ENCODE measurements around the gene GPRIN2. TPM values are rescaled to one million over a fixed set of nuclear protein-coding genes. Genes with fewer than 3 reads are reported as not detected.
"Not testable (repeated sequence)": the region's sequence is repeated elsewhere in the genome, so short reads cannot be mapped to it uniquely, and the experiment has no call there.

GPRIN2 gene
- total and polyA plus RNA-seq, 2 donors from 2014 or later: 8.5 to 12.6 TPM

DNA sequence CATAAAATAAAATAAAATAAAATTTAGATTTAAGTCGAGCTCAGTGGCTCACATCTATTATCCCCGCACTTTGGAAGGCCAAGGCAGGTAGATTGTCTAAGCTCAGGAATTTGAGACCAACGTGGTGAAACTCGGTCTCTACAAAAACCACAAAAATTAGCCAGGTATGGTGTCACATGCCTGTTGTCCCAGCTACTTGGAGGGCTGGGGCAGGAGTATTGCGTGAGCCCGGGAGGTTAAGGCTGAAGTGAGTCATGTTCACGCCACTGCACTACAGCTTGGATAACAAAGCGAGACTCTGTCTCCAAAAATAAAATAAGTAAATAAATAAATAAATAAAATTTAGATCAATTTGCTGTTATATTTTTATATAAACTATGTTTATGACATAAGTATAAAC lies 34.6 kb upstream of the GPRIN2 start:
- DNase-seq; H3K9me3 ChIP-seq (ENCODE audit: control insufficient read depth in 2 of 3, insufficient read depth in 1 of 3, low read length in 3 of 3); H3K9ac ChIP-seq (ENCODE audit: low read length in 3 of 3); intact Hi-C loops (cut with DNase I); H3K36me3 ChIP-seq (ENCODE audit: control insufficient read depth in 2 of 3, insufficient read depth in 3 of 3, low read length in 3 of 3); H3K27me3 ChIP-seq (ENCODE audit: control insufficient read depth, insufficient read depth, low read length); H3K4me1 ChIP-seq (ENCODE audit: control insufficient read depth in 2 of 3, insufficient read depth in 2 of 3, low read depth in 1 of 3, low read length in 3 of 3); FAIRE-seq; H3K4me3 ChIP-seq (ENCODE audit: low read length in 3 of 3); H3K27ac ChIP-seq (ENCODE audit: low read depth in 2 of 2, low read length in 2 of 2): not testable (repeated sequence)

- intact Hi-C loops (cut with DNase I); H3K9me3 ChIP-seq (ENCODE audit: control insufficient read depth in 2 of 3, insufficient read depth in 1 of 3, low read length in 3 of 3); H3K4me1 ChIP-seq (ENCODE audit: control insufficient read depth in 2 of 3, insufficient read depth in 2 of 3, low read depth in 1 of 3, low read length in 3 of 3); H3K4me3 ChIP-seq (ENCODE audit: low read length in 3 of 3); H3K9ac ChIP-seq (ENCODE audit: low read length in 3 of 3); FAIRE-seq; DNase-seq; H3K36me3 ChIP-seq (ENCODE audit: control insufficient read depth in 2 of 3, insufficient read depth in 3 of 3, low read length in 3 of 3); H3K27ac ChIP-seq (ENCODE audit: low read depth in 2 of 2, low read length in 2 of 2); H3K27me3 ChIP-seq (ENCODE audit: control insufficient read depth, insufficient read depth, low read length): not testable (repeated sequence)
Measured at GRCh38 chr10:46589589-46589988, 33.1 kb upstream of the GPRIN2 start.

DNA sequence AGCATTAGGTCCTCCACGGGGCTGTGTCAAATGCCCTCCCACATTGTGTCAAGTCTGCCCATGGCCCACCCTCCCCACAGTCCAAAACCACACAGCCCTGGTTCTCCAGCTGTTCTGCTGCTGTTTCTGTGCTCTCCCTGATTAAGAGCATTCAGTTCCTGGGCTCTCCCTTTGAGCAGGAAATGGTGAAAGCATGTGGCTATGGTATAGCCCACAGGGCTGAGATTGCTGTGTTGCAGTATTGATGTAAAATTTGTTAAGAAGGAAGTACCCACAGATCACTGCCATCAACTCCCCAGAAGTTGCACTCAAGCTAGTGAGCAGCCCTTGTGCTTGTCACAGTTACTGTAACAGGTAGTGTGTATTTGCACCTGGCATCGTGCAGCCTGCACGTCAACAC lies 31.8 kb upstream of the GPRIN2 start:
- H3K27me3 ChIP-seq (ENCODE audit: control insufficient read depth, insufficient read depth, low read length); H3K36me3 ChIP-seq (ENCODE audit: control insufficient read depth in 2 of 3, insufficient read depth in 3 of 3, low read length in 3 of 3); H3K4me1 ChIP-seq (ENCODE audit: control insufficient read depth in 2 of 3, insufficient read depth in 2 of 3, low read depth in 1 of 3, low read length in 3 of 3); H3K9ac ChIP-seq (ENCODE audit: low read length in 3 of 3); DNase-seq; intact Hi-C loops (cut with DNase I); H3K27ac ChIP-seq (ENCODE audit: low read depth in 2 of 2, low read length in 2 of 2); H3K9me3 ChIP-seq (ENCODE audit: control insufficient read depth in 2 of 3, insufficient read depth in 1 of 3, low read length in 3 of 3); FAIRE-seq; H3K4me3 ChIP-seq (ENCODE audit: low read length in 3 of 3): not testable (repeated sequence)

DNA sequence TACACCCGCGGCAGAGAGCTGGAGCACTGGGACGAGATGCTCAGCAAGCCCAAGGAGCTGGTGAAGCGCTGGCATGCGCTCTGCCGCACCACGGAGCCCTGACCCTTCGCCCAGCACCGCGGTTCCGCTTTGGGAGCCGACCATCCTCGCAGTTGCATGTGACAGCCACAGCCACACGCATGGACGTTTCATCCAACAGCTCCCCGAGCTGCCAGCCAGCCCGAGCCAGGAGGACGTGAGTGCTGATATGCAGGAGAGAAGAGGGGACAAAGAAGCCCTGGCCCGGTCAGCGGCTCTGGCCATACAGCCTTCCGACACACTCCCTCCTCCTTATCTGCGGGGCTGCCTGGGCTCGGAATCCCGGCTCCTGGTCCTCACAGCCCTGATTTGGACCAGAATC lies 31.1 kb upstream of the GPRIN2 start:
- H3K4me3 ChIP-seq (ENCODE audit: low read length in 3 of 3); H3K9me3 ChIP-seq (ENCODE audit: control insufficient read depth in 2 of 3, insufficient read depth in 1 of 3, low read length in 3 of 3); H3K9ac ChIP-seq (ENCODE audit: low read length in 3 of 3); H3K36me3 ChIP-seq (ENCODE audit: control insufficient read depth in 2 of 3, insufficient read depth in 3 of 3, low read length in 3 of 3); H3K27me3 ChIP-seq (ENCODE audit: control insufficient read depth, insufficient read depth, low read length); H3K27ac ChIP-seq (ENCODE audit: low read depth in 2 of 2, low read length in 2 of 2); intact Hi-C loops (cut with DNase I); FAIRE-seq; H3K4me1 ChIP-seq (ENCODE audit: control insufficient read depth in 2 of 3, insufficient read depth in 2 of 3, low read depth in 1 of 3, low read length in 3 of 3); DNase-seq: not testable (repeated sequence)

DNA sequence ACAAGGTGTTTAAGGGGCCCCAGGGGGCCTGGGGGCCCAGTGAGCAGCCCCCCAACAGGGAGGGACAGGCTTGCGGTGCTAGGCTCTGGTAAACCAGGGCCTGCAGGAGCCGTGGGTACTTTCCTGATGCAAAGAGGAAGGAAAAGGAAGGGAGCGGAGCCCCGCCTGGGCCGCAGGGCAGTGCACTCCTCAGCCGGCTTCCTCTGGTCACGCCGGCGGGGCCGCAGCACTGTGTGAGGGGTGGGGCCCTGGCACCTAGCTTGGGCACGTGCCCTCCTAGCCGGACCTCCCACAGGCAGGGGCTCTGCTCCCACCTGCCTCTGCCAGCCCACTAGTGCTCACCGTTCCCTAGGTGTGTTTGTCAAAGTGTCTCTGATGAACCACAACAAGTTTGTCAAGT lies 28.8 kb upstream of the GPRIN2 start:
- H3K27me3 ChIP-seq (ENCODE audit: control insufficient read depth, insufficient read depth, low read length); DNase-seq; H3K27ac ChIP-seq (ENCODE audit: low read depth in 2 of 2, low read length in 2 of 2); H3K36me3 ChIP-seq (ENCODE audit: control insufficient read depth in 2 of 3, insufficient read depth in 3 of 3, low read length in 3 of 3); FAIRE-seq; H3K9ac ChIP-seq (ENCODE audit: low read length in 3 of 3); H3K4me1 ChIP-seq (ENCODE audit: control insufficient read depth in 2 of 3, insufficient read depth in 2 of 3, low read depth in 1 of 3, low read length in 3 of 3); intact Hi-C loops (cut with DNase I); H3K9me3 ChIP-seq (ENCODE audit: control insufficient read depth in 2 of 3, insufficient read depth in 1 of 3, low read length in 3 of 3); H3K4me3 ChIP-seq (ENCODE audit: low read length in 3 of 3): not testable (repeated sequence)

DNA sequence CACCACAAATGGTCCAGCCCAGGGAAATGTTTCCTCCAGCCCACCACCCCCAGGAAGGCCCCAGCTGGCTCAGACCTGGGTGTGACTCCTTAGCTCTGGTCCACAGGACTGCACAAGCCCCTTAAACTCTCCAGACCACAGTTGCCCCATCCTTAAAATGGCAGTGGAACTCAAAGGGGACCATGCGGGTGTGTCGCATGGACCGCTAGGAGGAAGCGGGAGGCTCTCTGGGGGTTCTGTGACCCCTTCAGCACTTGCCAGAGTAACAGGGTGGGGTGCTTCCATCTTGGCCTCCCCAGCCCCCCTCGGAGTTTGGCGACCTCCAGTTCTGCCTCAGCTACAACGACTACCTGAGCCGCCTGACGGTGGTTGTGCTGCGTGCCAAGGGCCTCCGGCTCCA lies 27.7 kb upstream of the GPRIN2 start:
- H3K9me3 ChIP-seq (ENCODE audit: control insufficient read depth in 2 of 3, insufficient read depth in 1 of 3, low read length in 3 of 3); H3K36me3 ChIP-seq (ENCODE audit: control insufficient read depth in 2 of 3, insufficient read depth in 3 of 3, low read length in 3 of 3); FAIRE-seq; H3K4me3 ChIP-seq (ENCODE audit: low read length in 3 of 3); H3K9ac ChIP-seq (ENCODE audit: low read length in 3 of 3); H3K27ac ChIP-seq (ENCODE audit: low read depth in 2 of 2, low read length in 2 of 2); H3K4me1 ChIP-seq (ENCODE audit: control insufficient read depth in 2 of 3, insufficient read depth in 2 of 3, low read depth in 1 of 3, low read length in 3 of 3); H3K27me3 ChIP-seq (ENCODE audit: control insufficient read depth, insufficient read depth, low read length); intact Hi-C loops (cut with DNase I): not testable (repeated sequence)
- peak in 2 of 5 donors; percentile 23 to 41 for DNase-seq

- H3K36me3 ChIP-seq (ENCODE audit: control insufficient read depth in 2 of 3, insufficient read depth in 3 of 3, low read length in 3 of 3); H3K27ac ChIP-seq (ENCODE audit: low read depth in 2 of 2, low read length in 2 of 2); H3K4me1 ChIP-seq (ENCODE audit: control insufficient read depth in 2 of 3, insufficient read depth in 2 of 3, low read depth in 1 of 3, low read length in 3 of 3); H3K4me3 ChIP-seq (ENCODE audit: low read length in 3 of 3); H3K27me3 ChIP-seq (ENCODE audit: control insufficient read depth, insufficient read depth, low read length); H3K9ac ChIP-seq (ENCODE audit: low read length in 3 of 3); H3K9me3 ChIP-seq (ENCODE audit: control insufficient read depth in 2 of 3, insufficient read depth in 1 of 3, low read length in 3 of 3); intact Hi-C loops (cut with DNase I); DNase-seq; FAIRE-seq: not testable (repeated sequence)
Measured at GRCh38 chr10:46582568-46582967, 26.1 kb upstream of the GPRIN2 start.

DNA sequence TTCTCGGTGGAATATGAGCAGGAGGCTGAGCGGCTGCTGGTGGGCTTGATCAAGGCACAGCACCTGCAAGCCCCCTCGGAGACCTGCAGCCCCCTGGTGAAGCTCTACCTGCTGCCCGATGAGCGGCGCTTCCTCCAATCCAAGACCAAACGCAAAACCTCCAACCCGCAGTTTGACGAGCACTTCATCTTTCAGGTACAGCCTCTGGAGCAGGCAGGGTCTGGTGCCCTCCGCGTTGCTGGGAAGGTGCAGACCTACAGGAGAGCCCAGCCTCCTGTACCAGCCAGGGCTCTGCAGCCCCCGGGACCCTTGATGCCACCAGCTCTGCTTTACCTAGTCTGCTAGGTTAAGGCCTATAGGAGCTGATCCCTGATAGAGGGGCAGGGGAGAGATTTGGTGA lies 25.5 kb upstream of the GPRIN2 start:
- H3K4me1 ChIP-seq (ENCODE audit: control insufficient read depth in 2 of 3, insufficient read depth in 2 of 3, low read depth in 1 of 3, low read length in 3 of 3); FAIRE-seq; H3K9ac ChIP-seq (ENCODE audit: low read length in 3 of 3); H3K36me3 ChIP-seq (ENCODE audit: control insufficient read depth in 2 of 3, insufficient read depth in 3 of 3, low read length in 3 of 3); DNase-seq; H3K4me3 ChIP-seq (ENCODE audit: low read length in 3 of 3); H3K9me3 ChIP-seq (ENCODE audit: control insufficient read depth in 2 of 3, insufficient read depth in 1 of 3, low read length in 3 of 3); intact Hi-C loops (cut with DNase I); H3K27me3 ChIP-seq (ENCODE audit: control insufficient read depth, insufficient read depth, low read length); H3K27ac ChIP-seq (ENCODE audit: low read depth in 2 of 2, low read length in 2 of 2): not testable (repeated sequence)

DNA sequence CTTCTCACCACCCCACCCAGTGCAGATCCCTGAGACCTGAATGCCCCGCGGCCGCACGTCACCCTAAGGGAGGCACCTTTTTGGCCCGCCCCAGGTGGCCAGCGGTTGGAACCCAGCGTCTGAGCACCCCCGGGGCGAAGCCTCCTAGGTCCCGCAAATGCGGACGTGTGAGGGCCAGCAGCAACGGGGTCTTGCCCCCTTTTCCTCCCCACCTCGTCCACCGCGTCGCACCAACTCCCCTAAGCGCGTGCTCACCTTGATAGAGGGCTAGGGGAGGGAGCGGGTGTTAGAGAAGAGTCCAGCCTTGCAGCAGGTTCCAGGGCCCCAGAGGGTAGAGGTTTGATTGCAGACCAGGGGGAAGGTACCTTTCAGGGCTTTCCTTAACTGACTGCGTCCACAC lies 22.9 kb upstream of the GPRIN2 start:
- H3K27ac ChIP-seq (ENCODE audit: low read depth in 2 of 2, low read length in 2 of 2); H3K4me1 ChIP-seq (ENCODE audit: control insufficient read depth in 2 of 3, insufficient read depth in 2 of 3, low read depth in 1 of 3, low read length in 3 of 3); H3K36me3 ChIP-seq (ENCODE audit: control insufficient read depth in 2 of 3, insufficient read depth in 3 of 3, low read length in 3 of 3); H3K27me3 ChIP-seq (ENCODE audit: control insufficient read depth, insufficient read depth, low read length); H3K9ac ChIP-seq (ENCODE audit: low read length in 3 of 3); H3K4me3 ChIP-seq (ENCODE audit: low read length in 3 of 3); H3K9me3 ChIP-seq (ENCODE audit: control insufficient read depth in 2 of 3, insufficient read depth in 1 of 3, low read length in 3 of 3); FAIRE-seq; DNase-seq; intact Hi-C loops (cut with DNase I): not testable (repeated sequence)
